Left renal cortex interstitium (tissue), 4 donors: ENCODE results near the gene GBGT1. TPM values are rescaled to one million over a fixed set of nuclear protein-coding genes. Genes with fewer than 3 reads are reported as not detected.

Experiments
- DNase-seq, 4 donors: peaks; one replicate each; pipeline ENCODE4 v3.0.0-alpha.2; 2013; ENCODE audit warnings: low read depth in 4 of 4, low spot score in 2 of 4, missing footprints in 1 of 4
- polyA plus RNA-seq, 4 donors: library from polyadenylated mRNA; unstranded; fragments of 120-200 nt; gene quantifications; one replicate each; pipeline ENCODE4 v1.2.1, GENCODE V29; 2013; ENCODE audit not compliant: insufficient read length in 4 of 4

GBGT1 gene
- polyA plus RNA-seq, 4 donors: 1.9 to 3.1 (median 2.8) TPM

GRCh38 chr9:133104718-133105460, 58.8 kb downstream of the GBGT1 start:
- DNase-seq: no peak

GRCh38 chr9:133103987-133104505, 59.7 kb downstream of the GBGT1 start:
- DNase-seq: no peak

GRCh38 chr9:133103183-133103986, 60.3 kb downstream of the GBGT1 start:
- DNase-seq: no peak

Other genes starting within 250 kb of the GBGT1 start
- 10 to 100 TPM; 29.5 to 67.4 (median 45.0) TPM for gene TSC1, start 219.3 kb downstream of the GBGT1 start, polyA plus RNA-seq
- gene GFI1B, start 185.2 kb downstream of the GBGT1 start, polyA plus RNA-seq: 1 to 10 TPM in 1 of 4 donors, under 1 TPM in 3; 0.71 to 1.0 (median 0.91) TPM
- gene GTF3C5, start 132.9 kb downstream of the GBGT1 start, polyA plus RNA-seq: 10 to 100 TPM; 61.3 to 85.1 (median 67.9) TPM
- gene CEL, start 101.9 kb downstream of the GBGT1 start, polyA plus RNA-seq: 1 to 10 TPM; 3.5 to 5.8 (median 5.0) TPM
- 10 to 100 TPM; 32.2 to 47.1 (median 33.5) TPM for gene RALGDS, start 42.7 kb downstream of the GBGT1 start, polyA plus RNA-seq
- gene OBP2B, start 45.3 kb upstream of the GBGT1 start, polyA plus RNA-seq: under 1 TPM in 3 of 4 donors, not detected in 1; 0.17 to 0.28 (median 0.22) TPM
- gene ABO, start 111.3 kb upstream of the GBGT1 start, polyA plus RNA-seq: 10 to 100 TPM; 13.2 to 32.8 (median 18.4) TPM
- 10 to 100 TPM; 27.2 to 38.2 (median 32.2) TPM for gene SURF6, start 172.3 kb upstream of the GBGT1 start, polyA plus RNA-seq
- gene MED22, start 184.2 kb upstream of the GBGT1 start, polyA plus RNA-seq: 10 to 100 TPM; 25.7 to 34.8 (median 30.6) TPM
- gene RPL7A, start 184.3 kb upstream of the GBGT1 start, polyA plus RNA-seq: 1,000 to 10,000 TPM; 2,281 to 2,842 (median 2,604) TPM
- 10 to 100 TPM; 34.5 to 46.9 (median 43.5) TPM for gene SURF1, start 192.6 kb upstream of the GBGT1 start, polyA plus RNA-seq
- gene SURF2, start 192.6 kb upstream of the GBGT1 start, polyA plus RNA-seq: 10 to 100 TPM; 21.6 to 28.6 (median 24.5) TPM
- 100 to 1,000 TPM; 161 to 180 (median 171) TPM for gene SURF4, start 212.1 kb upstream of the GBGT1 start, polyA plus RNA-seq
- gene STKLD1, start 212.5 kb upstream of the GBGT1 start, polyA plus RNA-seq: 1 to 10 TPM; 3.1 to 6.4 (median 4.8) TPM